K562 (cell line): ENCODE data around the gene IL4I1. TPM values are rescaled to one million over a fixed set of nuclear protein-coding genes. Genes with fewer than 3 reads are reported as not detected.

Experiments used
- C11orf30 ChIP-seq: fragments of 450-650 bp; IDR thresholded peaks from 2 replicates; pipeline ENCODE4 v1.6.1; 2016; ENCODE audit warnings: low read depth, mild to moderate bottlenecking
- CEBPB ChIP-seq: fragments of 450-650 bp; IDR thresholded peaks from 2 replicates; pipeline ENCODE4 v1.6.1; 2016; ENCODE audit warnings: missing genetic modification characterization, missing compliant biosample characterization
- CTBP1 ChIP-seq: fragments of 450-650 bp; IDR thresholded peaks from 2 replicates; pipeline ENCODE4 v1.6.1; 2016; ENCODE audit warnings: borderline replicate concordance
- ELF4 ChIP-seq: fragments of 450-650 bp; formaldehyde crosslinking; IDR thresholded peaks from 2 replicates; pipeline ENCODE4 v1.4.0; 2022; ENCODE audit warnings: missing genetic modification characterization
- ELK1 ChIP-seq: sonication (generic); formaldehyde crosslinking; IDR thresholded peaks from 2 replicates; pipeline ENCODE4 v1.8.1; 2022; ENCODE audit warnings: missing genetic modification reagents
- FOXK1 ChIP-seq: sonication (generic); formaldehyde crosslinking; IDR thresholded peaks from 2 replicates; pipeline ENCODE4 v1.8.0; 2022; ENCODE audit warnings: missing genetic modification reagents, mild to moderate bottlenecking, borderline replicate concordance
- MAFG ChIP-seq: fragments of 450-650 bp; conservative IDR thresholded peaks from 2 replicates; pipeline ENCODE4 v1.6.1; 2016; ENCODE audit warnings: missing genetic modification characterization, missing compliant biosample characterization
- MAFK ChIP-seq: IDR thresholded peaks from 2 replicates; pipeline ENCODE4 v1.6.1; 2011; ENCODE audit warnings: low read length, improper control_type of control experiment
- MAZ ChIP-seq, 2 experiments: fragments of 450-650 bp in 1 of 2; sonication (generic) in 1 of 2; formaldehyde crosslinking; IDR thresholded peaks in 1 of 2; conservative IDR thresholded peaks in 1 of 2; 2 replicates each; pipeline versions ENCODE4 v1.4.0 to v1.5.0; 2020; ENCODE audit warnings: mild to moderate bottlenecking in 1 of 2, missing genetic modification reagents in 1 of 2
- MCM3 ChIP-seq: fragments of 450-650 bp; IDR thresholded peaks from 2 replicates; pipeline ENCODE4 v1.6.1; 2016
- NCOA2 ChIP-seq, 2 experiments: fragments of 450-650 bp; IDR thresholded peaks; 2 replicates each; pipeline ENCODE4 v1.6.1; 2018; ENCODE audit warnings: mild to moderate bottlenecking in 2 of 2, moderate library complexity in 1 of 2; ENCODE audit not compliant: partially characterized antibody in 2 of 2
- RBM34 ChIP-seq: fragments of 200-400 bp; formaldehyde crosslinking; IDR thresholded peaks from 2 replicates; pipeline ENCODE4 v1.6.1; 2018; ENCODE audit warnings: low read length, borderline replicate concordance; ENCODE audit not compliant: insufficient read depth
- SRSF9 ChIP-seq: fragments of 200-400 bp; formaldehyde crosslinking; IDR thresholded peaks from 2 replicates; pipeline ENCODE4 v1.6.1; 2017; ENCODE audit warnings: low read depth, low read length, borderline replicate concordance
- TRIM24 ChIP-seq, 2 experiments: fragments of 450-650 bp; IDR thresholded peaks; 2 replicates each; pipeline ENCODE4 v1.6.1; 2016
- U2AF2 ChIP-seq: fragments of 200-400 bp; formaldehyde crosslinking; optimal IDR thresholded peaks from 2 replicates; pipeline ENCODE3; 2017; ENCODE audit warnings: low read depth, mild to moderate bottlenecking, low read length
- ZBTB5 ChIP-seq: fragments of 450-650 bp; IDR thresholded peaks from 2 replicates; pipeline ENCODE4 v1.6.1; 2017; ENCODE audit warnings: antibody characterized with exemption
- ZNF23 ChIP-seq: fragments of 250-450 bp; sonication (Bioruptor Pico); IDR thresholded peaks from 2 replicates; pipeline ENCODE4 v1.4.0; 2020; ENCODE audit warnings: mild to moderate bottlenecking
- ZNF280A ChIP-seq: fragments of 450-650 bp; IDR thresholded peaks from 2 replicates; pipeline ENCODE4 v1.6.1; 2018; ENCODE audit warnings: mild to moderate bottlenecking, low read depth; ENCODE audit not compliant: partially characterized antibody
- ZNF699 ChIP-seq: fragments of 250-450 bp; sonication (Bioruptor Pico); IDR thresholded peaks from 2 replicates; pipeline ENCODE4 v1.8.0; 2021; ENCODE audit warnings: mild to moderate bottlenecking, moderate library complexity; ENCODE audit not compliant: insufficient replicate concordance
- ZNF77 ChIP-seq: fragments of 250-450 bp; sonication (Bioruptor Pico); IDR thresholded peaks from 2 replicates; pipeline ENCODE4 v1.5.0; 2020
- ZNF830 ChIP-seq: fragments of 250-450 bp; sonication (Bioruptor Pico); IDR thresholded peaks from 2 replicates; pipeline ENCODE4 v1.5.0; 2021; ENCODE audit warnings: mild to moderate bottlenecking
- ZSCAN32 ChIP-seq: fragments of 450-650 bp; formaldehyde crosslinking; IDR thresholded peaks from 2 replicates; pipeline ENCODE4 v1.4.0; 2020; ENCODE audit warnings: mild to moderate bottlenecking, moderate library complexity
- polyA plus RNA-seq, 8 experiments: library from polyadenylated mRNA; depleted of rRNA in 4 of 8; stranded (reverse) in 5 of 8; unstranded in 3 of 8; fragments of >200 nt; fragmentation: Nextera tagmentation in 2 of 8; fragmentation: Illumina TruSeq in 1 of 8; extraction: Ambion mirVana in 2 of 8; extraction: Trizol in 1 of 8; gene quantifications; 2 replicates each; pipeline versions ENCODE4 v1.2.1 to v1.2.3, GENCODE V29; 2011 to 2014; ENCODE audit warnings: inconsistent platforms in 1 of 8, missing spikeins in 1 of 8
- total RNA-seq, 7 experiments: library from RNA; depleted of rRNA in 6 of 7; stranded (reverse); fragments of >200 nt in 6 of 7; fragmentation: Illumina TruSeq in 2 of 7; extraction: Trizol in 2 of 7; gene quantifications; 2 replicates each; pipeline versions ENCODE4 v1.2.1 to v1.2.3, GENCODE V29; 2011 to 2021; ENCODE audit warnings: low replicate concordance in 1 of 7
- TF ChIP-seq, protein P1 (sequence below): sonication (generic); formaldehyde crosslinking; IDR thresholded peaks from 2 replicates; pipeline ENCODE4 v1.5.0; 2020; ENCODE audit warnings: missing genetic modification reagents

Gene IL4I1
- total and polyA plus RNA-seq, 9 of the 15 experiments (the other 6 are each of a cell fraction or from before 2014, with no cell fraction given): 0.06 to 0.95 (median 0.43) TPM; not detected in 2

DNA sequence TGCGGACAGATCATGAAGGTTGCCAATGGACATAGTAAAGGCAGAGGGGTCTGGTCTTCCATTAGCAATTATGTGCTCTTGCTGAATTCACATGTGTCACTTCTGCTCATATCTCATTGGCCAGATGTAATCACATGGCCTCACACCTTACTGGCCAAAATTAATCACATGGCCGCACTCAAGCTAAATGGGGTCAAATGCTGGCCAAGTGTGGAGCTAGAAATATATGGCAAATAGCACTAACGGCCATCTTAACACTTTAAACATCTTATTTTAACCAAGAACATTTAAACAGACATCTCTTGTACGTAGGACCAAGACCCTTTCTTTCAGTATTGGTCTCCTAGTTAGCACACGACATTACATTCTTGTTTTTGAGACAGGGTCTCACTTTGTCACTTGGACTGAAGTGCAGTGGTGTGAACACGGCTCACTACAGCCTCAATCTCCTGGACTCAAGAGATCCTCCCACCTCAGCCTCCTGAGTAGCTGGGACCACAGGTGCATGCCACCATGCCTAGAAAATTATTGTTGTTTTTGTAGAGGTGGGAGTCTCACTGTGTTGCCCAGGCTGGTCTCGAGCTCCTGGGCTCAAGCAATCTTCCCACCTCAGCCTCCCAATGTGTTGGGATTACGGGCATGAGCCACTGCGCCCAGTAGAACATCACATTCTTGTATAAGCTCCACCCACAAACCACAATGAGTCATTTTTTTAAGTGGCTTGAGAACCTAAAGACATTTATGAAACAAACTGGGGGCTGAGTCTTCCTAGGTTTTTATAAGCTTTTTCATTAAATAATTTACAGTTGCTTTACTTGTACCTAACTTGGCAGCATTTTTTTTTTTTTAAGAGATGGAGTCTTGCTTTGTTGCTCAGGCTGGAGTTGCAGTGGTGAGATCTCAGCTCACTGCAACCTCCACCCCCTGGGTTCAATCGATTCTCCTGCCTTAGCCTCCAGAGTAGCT, 48.7 kb downstream of the IL4I1 start (continued):
- TF ChIP-seq, protein P1, sequence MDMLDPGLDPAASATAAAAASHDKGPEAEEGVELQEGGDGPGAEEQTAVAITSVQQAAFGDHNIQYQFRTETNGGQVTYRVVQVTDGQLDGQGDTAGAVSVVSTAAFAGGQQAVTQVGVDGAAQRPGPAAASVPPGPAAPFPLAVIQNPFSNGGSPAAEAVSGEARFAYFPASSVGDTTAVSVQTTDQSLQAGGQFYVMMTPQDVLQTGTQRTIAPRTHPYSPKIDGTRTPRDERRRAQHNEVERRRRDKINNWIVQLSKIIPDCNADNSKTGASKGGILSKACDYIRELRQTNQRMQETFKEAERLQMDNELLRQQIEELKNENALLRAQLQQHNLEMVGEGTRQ: peak; percentile 92
- TF ChIP-seq C11orf30: no peak
- TF ChIP-seq MAFG (tag): no peak
- no peak for TF ChIP-seq ZSCAN32 (CRISPR knock-in tag)
- TF ChIP-seq SRSF9: no peak
- TF ChIP-seq ELF4: no peak
- TF ChIP-seq ZBTB5: no peak
- no peak for TF ChIP-seq ZNF830 (CRISPR knock-in tag)
- TF ChIP-seq RBM34: no peak
- no peak for TF ChIP-seq CEBPB (tag)
- no peak for TF ChIP-seq MCM3
- no peak for TF ChIP-seq ZNF699 (CRISPR knock-in tag)
- TF ChIP-seq NCOA2 (IDR thresholded peaks at IDR 0.05; ENCODE audit: partially characterized antibody in 2 of 2): no peak
- peak; percentile 42; the same call in 1 of the 2 replicates for TF ChIP-seq CTBP1
- peak in 1 of 2 experiments; percentile 12; a peak in 1 of 4 replicates for TF ChIP-seq TRIM24 (IDR thresholded peaks at IDR 0.05)
- no peak; a peak in 1 of 4 replicates for TF ChIP-seq MAZ (CRISPR knock-in tag; conservative IDR thresholded peaks at IDR 0.05 in 1 of 2, IDR thresholded peaks at IDR 0.05 in 1 of 2)
- TF ChIP-seq MAFK: no peak; the same call in 1 of the 2 replicates
- no peak for TF ChIP-seq U2AF2
- no peak for TF ChIP-seq ZNF23 (CRISPR knock-in tag)
- TF ChIP-seq ZNF77 (CRISPR knock-in tag): no peak
- no peak for TF ChIP-seq ELK1 (CRISPR knock-in tag)
- TF ChIP-seq FOXK1 (CRISPR knock-in tag): no peak
- no peak for TF ChIP-seq ZNF280A
